Mucosa of descending colon (tissue), 3 donors: ENCODE results near the gene KIF15. TPM values are rescaled to one million over a fixed set of nuclear protein-coding genes. Genes with fewer than 3 reads are reported as not detected.

Experiments
- ATAC-seq: fragments of 200-7000 bp; cut with Tn5 transposase; one replicate; pipeline ENCODE4 v1.9.1; 2020; ENCODE audit warnings: mild to moderate bottlenecking, moderate library complexity
- DNase-seq, 3 donors: peaks; one replicate each; pipeline ENCODE4 v3.0.0-alpha.2; 2020
- H3K36me3 ChIP-seq: fragments of 200-600 bp; one replicate; pipeline ENCODE4 v1.8.0; 2021; ENCODE audit warnings: low read depth, mild to moderate bottlenecking
- H3K4me1 ChIP-seq: fragments of 200-600 bp; one replicate; pipeline ENCODE4 v1.8.0; 2021; ENCODE audit warnings: low read depth, mild to moderate bottlenecking
- H3K4me3 ChIP-seq: fragments of 200-600 bp; one replicate; pipeline ENCODE4 v1.8.0; 2021; ENCODE audit warnings: mild to moderate bottlenecking
- H3K9me3 ChIP-seq: fragments of 200-600 bp; one replicate; pipeline ENCODE4 v1.8.0; 2021; ENCODE audit warnings: mild to moderate bottlenecking
- intact Hi-C, 2 donors: fragments of 100-400 bp; cut with DNase I in 1 of 2; cut with micrococcal nuclease in 1 of 2; formaldehyde crosslinking; loops; one replicate each; pipeline versions ENCODE4 v1.11.0 to v1.11.1; 2022; cut with DNase I, micrococcal nuclease
- total RNA-seq, 3 donors: library from RNA; stranded (reverse); fragmentation: NEBNext Ultra II Directional in 2 of 3; extraction: Animal tissue kit (Norgen Biotek cat#: 25700) in 2 of 3; gene quantifications; one replicate each; pipeline versions ENCODE4 v1.2.1 to v1.2.4, GENCODE V29; 2021 to 2023
- TF ChIP-seq, protein P1 (sequence below): fragments of 200-600 bp; IDR thresholded peaks from one replicate; pipeline ENCODE4 v1.8.0; 2022; ENCODE audit warnings: antibody characterized with exemption, mild to moderate bottlenecking
- donor health status: DM: no; HTN: no; CAD: no; lungs with moderate emphysema.
- donor health status: DM: no; HTN: no; CAD: no.
- donor health status: DM: no; HTN: yes; CAD: no.

The KIF15 gene
- total RNA-seq, 3 donors from 2014 or later: 1.6 to 7.6 (median 2.4) TPM

DNA sequence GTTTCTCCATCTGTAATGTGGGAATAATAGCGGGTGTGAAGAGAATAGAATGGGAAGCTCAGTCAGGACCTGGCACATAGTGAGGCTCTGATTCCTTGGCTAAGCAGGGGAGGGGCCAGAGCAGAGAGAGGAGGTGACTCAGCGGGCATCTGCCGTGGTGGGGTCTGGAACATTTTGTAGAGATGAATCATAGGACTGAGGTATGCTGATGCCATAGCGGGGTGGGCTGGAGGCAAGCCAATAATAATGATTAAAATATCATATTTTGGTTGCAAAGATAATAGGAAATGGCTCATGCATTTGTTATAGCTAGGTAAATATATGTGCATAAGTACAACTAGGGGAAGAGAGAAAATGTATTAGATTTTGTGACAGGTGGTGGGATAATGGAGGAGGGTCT lies 124.0 kb downstream of the KIF15 start:
- Histone ChIP-seq H3K36me3 (no peaks in the 10 kb centered on the region), H3K4me3 (no peak overlapping the region), H3K9me3 (no peaks in the 10 kb centered on the region), H3K4me1 (no peaks in the 10 kb centered on the region)
- DNase-seq (no peak), ATAC-seq (no peak)
- intact Hi-C loops: no loop called here
- TF ChIP-seq, protein P1, sequence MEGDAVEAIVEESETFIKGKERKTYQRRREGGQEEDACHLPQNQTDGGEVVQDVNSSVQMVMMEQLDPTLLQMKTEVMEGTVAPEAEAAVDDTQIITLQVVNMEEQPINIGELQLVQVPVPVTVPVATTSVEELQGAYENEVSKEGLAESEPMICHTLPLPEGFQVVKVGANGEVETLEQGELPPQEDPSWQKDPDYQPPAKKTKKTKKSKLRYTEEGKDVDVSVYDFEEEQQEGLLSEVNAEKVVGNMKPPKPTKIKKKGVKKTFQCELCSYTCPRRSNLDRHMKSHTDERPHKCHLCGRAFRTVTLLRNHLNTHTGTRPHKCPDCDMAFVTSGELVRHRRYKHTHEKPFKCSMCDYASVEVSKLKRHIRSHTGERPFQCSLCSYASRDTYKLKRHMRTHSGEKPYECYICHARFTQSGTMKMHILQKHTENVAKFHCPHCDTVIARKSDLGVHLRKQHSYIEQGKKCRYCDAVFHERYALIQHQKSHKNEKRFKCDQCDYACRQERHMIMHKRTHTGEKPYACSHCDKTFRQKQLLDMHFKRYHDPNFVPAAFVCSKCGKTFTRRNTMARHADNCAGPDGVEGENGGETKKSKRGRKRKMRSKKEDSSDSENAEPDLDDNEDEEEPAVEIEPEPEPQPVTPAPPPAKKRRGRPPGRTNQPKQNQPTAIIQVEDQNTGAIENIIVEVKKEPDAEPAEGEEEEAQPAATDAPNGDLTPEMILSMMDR: no peak

DNA sequence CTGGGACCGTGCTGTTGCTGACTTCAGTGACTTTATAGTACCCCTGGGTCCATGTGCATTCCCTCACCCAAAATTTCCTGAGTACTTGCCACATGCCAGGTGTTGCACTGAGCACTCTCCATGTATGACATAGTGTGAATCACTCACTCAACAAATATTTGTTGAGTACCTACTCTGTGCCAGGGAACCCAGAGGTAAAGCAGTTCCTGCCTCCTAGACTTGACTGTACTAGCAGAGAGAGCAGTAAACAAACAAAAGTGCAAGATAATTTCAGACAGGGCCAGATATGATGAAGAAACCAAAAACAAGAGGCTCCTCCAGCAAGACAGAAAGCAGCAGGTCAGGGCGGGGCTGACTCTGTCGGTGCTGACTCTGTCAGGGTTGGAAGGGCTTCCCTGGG lies 125.0 kb downstream of the KIF15 start:
- Histone ChIP-seq H3K9me3 (no peaks in the 10 kb centered on the region), H3K4me1 (no peaks in the 10 kb centered on the region), H3K4me3 (no peak overlapping the region), H3K36me3 (no peaks in the 10 kb centered on the region)
- TF ChIP-seq, protein P1: no peak
- ATAC-seq: no peak
- intact Hi-C loops: no loop called here
- DNase-seq: no peak

DNA sequence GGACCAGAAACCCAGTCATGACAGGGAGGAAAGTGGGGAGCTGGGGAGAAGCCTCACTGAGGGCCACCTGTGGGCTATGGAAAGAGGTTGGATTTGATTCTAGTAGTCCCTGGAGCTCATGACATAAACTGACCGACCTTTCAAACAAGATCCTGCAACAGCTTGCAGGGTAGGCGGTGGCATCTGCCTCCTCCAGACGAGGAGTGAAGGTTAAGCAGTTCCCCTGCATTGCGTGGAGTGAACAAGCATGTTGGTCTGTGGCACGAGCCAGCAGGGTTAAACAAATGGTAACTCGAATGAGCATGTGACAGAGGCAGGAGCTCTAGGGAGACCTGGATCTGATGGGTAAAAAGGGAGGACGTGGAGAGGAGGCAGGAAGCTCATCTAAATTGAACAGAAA lies 125.5 kb downstream of the KIF15 start:
- Histone ChIP-seq H3K9me3 (no peaks in the 10 kb centered on the region), H3K36me3 (no peaks in the 10 kb centered on the region), H3K4me3 (no peak overlapping the region), H3K4me1 (no peaks in the 10 kb centered on the region)
- intact Hi-C loops: no loop called here
- DNase-seq: no peak
- TF ChIP-seq, protein P1: no peak
- ATAC-seq: no peak

DNA sequence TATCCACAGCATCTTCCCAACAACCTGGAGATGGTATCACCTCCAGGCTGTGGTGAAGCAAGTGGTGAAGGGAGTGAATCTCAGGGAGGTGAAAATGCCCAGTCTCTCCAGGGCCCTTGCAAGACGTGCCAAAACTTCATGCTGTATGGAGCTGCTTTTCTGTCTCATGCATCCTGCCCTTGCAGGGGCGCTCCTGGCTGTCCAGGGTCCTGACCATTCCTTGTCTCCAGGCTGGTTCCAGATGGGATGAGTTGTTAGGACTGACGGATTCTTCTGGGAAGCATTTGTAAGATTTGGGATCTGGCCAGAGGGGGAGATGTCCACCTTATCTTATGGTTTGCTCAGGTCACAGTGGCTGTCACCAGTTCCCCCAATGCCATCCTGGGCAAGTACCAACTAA lies 128.7 kb downstream of the KIF15 start:
- no peak overlapping the region for H3K4me3 ChIP-seq
- H3K4me1 ChIP-seq: no peaks in the 10 kb centered on the region
- H3K9me3 ChIP-seq: no peaks in the 10 kb centered on the region
- no peaks in the 10 kb centered on the region for H3K36me3 ChIP-seq
- TF ChIP-seq, protein P1: no peak
- DNase-seq: no peak
- ATAC-seq: no peak
- intact Hi-C loops: no loop called here

DNA sequence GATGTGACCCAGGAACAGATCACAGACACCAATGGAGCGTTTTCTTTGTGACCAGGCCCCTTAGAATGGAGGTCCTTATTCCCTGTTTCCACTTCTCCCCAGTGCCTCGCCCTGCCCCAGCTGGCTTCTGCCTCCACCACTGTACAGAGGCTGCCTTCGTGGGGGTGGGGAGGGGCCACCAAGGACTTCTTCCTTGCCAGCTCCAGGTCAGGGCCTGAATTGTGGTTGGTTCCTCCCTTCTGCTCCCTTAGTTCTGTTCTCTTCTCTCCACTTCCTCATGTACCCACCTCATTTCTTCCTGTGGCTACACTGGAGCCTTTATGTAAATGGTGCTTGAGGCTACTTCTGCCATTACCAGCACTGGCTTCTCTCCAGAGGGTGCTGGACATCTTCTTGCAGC lies 129.3 kb downstream of the KIF15 start:
- Histone ChIP-seq H3K36me3 (no peaks in the 10 kb centered on the region), H3K9me3 (no peaks in the 10 kb centered on the region), H3K4me1 (no peaks in the 10 kb centered on the region), H3K4me3 (no peak overlapping the region)
- DNase-seq (no peak), ATAC-seq (no peak)
- TF ChIP-seq, protein P1: no peak
- intact Hi-C loops: no loop called here

DNA sequence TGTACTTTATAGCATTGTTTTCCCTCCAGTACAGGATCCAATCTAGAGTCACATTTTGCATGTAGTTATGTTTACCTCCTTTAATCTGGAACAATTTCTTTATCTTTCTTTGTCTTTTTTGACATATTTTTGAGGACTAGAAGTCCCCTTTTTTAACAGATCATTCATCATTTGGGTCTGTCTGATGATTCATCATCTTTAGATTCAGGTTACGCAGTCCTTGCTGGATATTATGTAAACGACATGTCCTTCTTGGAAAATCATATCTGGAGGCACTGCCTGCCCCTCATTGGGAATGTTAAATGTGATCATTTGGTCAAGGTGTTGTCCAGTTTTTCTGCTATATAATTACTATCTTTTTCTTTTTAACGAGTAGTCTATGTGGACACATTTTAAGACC lies 131.1 kb downstream of the KIF15 start:
- ATAC-seq: no peak

More for the DNA sequence above, 131.1 kb downstream of the KIF15 start:
- intact Hi-C loops: no loop called here
- H3K4me3 ChIP-seq: no peak overlapping the region
- no peak for DNase-seq
- TF ChIP-seq, protein P1: no peak
- H3K9me3 ChIP-seq: no peaks in the 10 kb centered on the region
- H3K4me1 ChIP-seq: no peaks in the 10 kb centered on the region
- H3K36me3 ChIP-seq: no peaks in the 10 kb centered on the region
